Vagina (tissue), 2 donors: ENCODE data around the gene NFIA. TPM values are rescaled to one million over a fixed set of nuclear protein-coding genes. Genes with fewer than 3 reads are reported as not detected.

Experiments used
- DNase-seq, 2 donors: peaks; one replicate each; pipeline ENCODE4 v3.0.0-alpha.2; 2017; ENCODE audit errors: extremely low spot score in 2 of 2
- H3K27ac ChIP-seq: fragments of 200-600 bp; sonication (generic); one replicate; pipeline ENCODE4 v1.5.1; 2019
- H3K27me3 ChIP-seq: fragments of 200-600 bp; sonication (generic); one replicate; pipeline ENCODE4 v1.5.1; 2019
- H3K36me3 ChIP-seq, 2 donors: fragments of 200-600 bp; sonication (generic); one replicate each; pipeline ENCODE4 v1.5.1; 2017 to 2019
- H3K4me1 ChIP-seq: fragments of 200-600 bp; sonication (generic); one replicate; pipeline ENCODE4 v1.5.1; 2019
- H3K4me3 ChIP-seq, 2 donors: fragments of 200-600 bp; sonication (generic); 1 replicate in 1 of 2; 2 replicates in 1 of 2; pipeline ENCODE4 v1.5.1; 2016 to 2019
- H3K9me3 ChIP-seq: fragments of 200-600 bp; sonication (generic); one replicate; pipeline ENCODE4 v1.5.1; 2019
- CTCF ChIP-seq, 3 experiments: fragments of 450-650 bp in 2 of 3; fragments of 200-600 bp in 1 of 3; sonication (generic) in 1 of 3; IDR thresholded peaks; one replicate each; pipeline ENCODE4 v1.5.1; 2017 to 2019; ENCODE audit warnings: antibody characterized with exemption in 3 of 3, mild to moderate bottlenecking in 2 of 3, moderate library complexity in 2 of 3
- POLR2A ChIP-seq, 2 donors: fragments of 450-650 bp; IDR thresholded peaks; one replicate each; pipeline ENCODE4 v1.6.1; 2017; ENCODE audit warnings: antibody characterized with exemption in 2 of 2, mild to moderate bottlenecking in 2 of 2, moderate library complexity in 2 of 2
- POLR2AphosphoS5 ChIP-seq, 2 donors: sonication (generic); formaldehyde crosslinking; IDR thresholded peaks; one replicate each; pipeline ENCODE4 v1.9.0; 2017; ENCODE audit warnings: antibody characterized with exemption in 2 of 2, mild to moderate bottlenecking in 2 of 2, low read depth in 1 of 2; ENCODE audit not compliant: insufficient read depth in 1 of 2
- intact Hi-C: fragments of 100-400 bp; cut with DNase I; formaldehyde crosslinking; loops from one replicate; pipeline ENCODE4 v1.15.1; 2023
- total RNA-seq: library from RNA; depleted of rRNA; stranded (reverse); fragments of >200 nt; gene quantifications from one replicate; pipeline ENCODE4 v1.2.3, GENCODE V29; 2016

The NFIA gene
- total RNA-seq, 1 donor from 2014 or later: 59.2 TPM

- TF ChIP-seq POLR2AphosphoS5 (IDR thresholded peaks at IDR 0.05; ENCODE audit: insufficient read depth in 1 of 2, low read depth in 1 of 2): no peak
- TF ChIP-seq POLR2A (IDR thresholded peaks at IDR 0.05): no peak
- TF ChIP-seq CTCF (IDR thresholded peaks at IDR 0.05): no peak
- DNase-seq: no peak
- H3K4me3 ChIP-seq: no peak overlapping the region
- no peaks in the 10 kb centered on the region for H3K9me3 ChIP-seq
- H3K36me3 ChIP-seq: no peaks in the 10 kb centered on the region
- intact Hi-C loops: no loop called here
- H3K27me3 ChIP-seq: no peaks in the 10 kb centered on the region
- H3K4me1 ChIP-seq: peaks cover 7% of the 10 kb centered on the region
- no peak overlapping the region for H3K27ac ChIP-seq
These were observed 416.0 kb downstream of the NFIA start for GRCh38 chr1:61498342-61498741.

- Histone ChIP-seq H3K4me1 (peaks cover 2% of the 10 kb centered on the region), H3K27ac (no peak overlapping the region), H3K36me3 (no peaks in the 10 kb centered on the region), H3K9me3 (no peaks in the 10 kb centered on the region), H3K27me3 (no peaks in the 10 kb centered on the region), H3K4me3 (no peak overlapping the region)
- TF ChIP-seq CTCF (IDR thresholded peaks at IDR 0.05) (no peak), POLR2AphosphoS5 (IDR thresholded peaks at IDR 0.05; ENCODE audit: insufficient read depth in 1 of 2, low read depth in 1 of 2) (no peak), POLR2A (IDR thresholded peaks at IDR 0.05) (no peak)
- DNase-seq: no peak
- intact Hi-C loops: no loop called here
These were observed 419.9 kb downstream of the NFIA start for GRCh38 chr1:61501971-61502916.

GRCh38 chr1:61504305-61504704, 421.9 kb downstream of the NFIA start:
- no peaks in the 10 kb centered on the region for H3K9me3 ChIP-seq
- no peak overlapping the region for H3K4me3 ChIP-seq
- no peak for DNase-seq
- no peaks in the 10 kb centered on the region for H3K36me3 ChIP-seq
- H3K27me3 ChIP-seq: no peaks in the 10 kb centered on the region
- H3K27ac ChIP-seq: no peak overlapping the region
- H3K4me1 ChIP-seq: no peaks in the 10 kb centered on the region
- intact Hi-C loops: no loop called here
- TF ChIP-seq POLR2AphosphoS5 (IDR thresholded peaks at IDR 0.05; ENCODE audit: insufficient read depth in 1 of 2, low read depth in 1 of 2) (no peak), POLR2A (IDR thresholded peaks at IDR 0.05) (no peak), CTCF (IDR thresholded peaks at IDR 0.05) (no peak)

GRCh38 chr1:61504852-61505390, 422.6 kb downstream of the NFIA start:
- TF ChIP-seq POLR2AphosphoS5 (IDR thresholded peaks at IDR 0.05; ENCODE audit: insufficient read depth in 1 of 2, low read depth in 1 of 2): peak in 1 of 2 donors; percentile 16
- TF ChIP-seq CTCF (IDR thresholded peaks at IDR 0.05): no peak
- no peak overlapping the region for H3K27ac ChIP-seq
- H3K4me1 ChIP-seq: no peaks in the 10 kb centered on the region
- intact Hi-C loops: no loop called here
- H3K4me3 ChIP-seq: no peak overlapping the region
- H3K36me3 ChIP-seq: no peaks in the 10 kb centered on the region
- no peaks in the 10 kb centered on the region for H3K27me3 ChIP-seq
- H3K9me3 ChIP-seq: no peaks in the 10 kb centered on the region
- DNase-seq: no peak

- intact Hi-C loops: no loop called here
- Histone ChIP-seq H3K4me3 (no peak overlapping the region), H3K9me3 (no peaks in the 10 kb centered on the region), H3K4me1 (no peaks in the 10 kb centered on the region), H3K36me3 (no peaks in the 10 kb centered on the region), H3K27me3 (no peaks in the 10 kb centered on the region), H3K27ac (no peak overlapping the region)
- TF ChIP-seq CTCF (IDR thresholded peaks at IDR 0.05) (no peak), POLR2AphosphoS5 (IDR thresholded peaks at IDR 0.05; ENCODE audit: insufficient read depth in 1 of 2, low read depth in 1 of 2) (no peak), POLR2A (IDR thresholded peaks at IDR 0.05) (no peak)
- no peak for DNase-seq
These were observed 423.9 kb downstream of the NFIA start for GRCh38 chr1:61506236-61506635.
